Stimulated activated effector memory CD8-positive, alpha-beta T cell treated with anti-CD3 and anti-CD28 coated beads, Interleukin-12 subunit alpha, Interleukin-12 subunit beta, amount 100 ng/mL, for 72 hours (primary cell): ENCODE data around the gene JPH2.

Source experiments
- ATAC-seq: fragments of 150-1000 bp; cut with Tn5 transposase; 2 replicates; pipeline ENCODE4 v1.10.0; 2021
- DNase-seq, 2 donors: peaks; one replicate each; pipeline ENCODE4 v3.0.0; 2021 to 2022; ENCODE audit warnings: low spot score in 2 of 2
- H3K27ac Mint-ChIP-seq: one replicate; pipeline ENCODE4 v1.8.0; 2022; ENCODE audit warnings: mild to moderate bottlenecking, mixed read lengths
- H3K36me3 Mint-ChIP-seq: one replicate; pipeline ENCODE4 v1.8.0; 2022; ENCODE audit warnings: mild to moderate bottlenecking, mixed read lengths
- H3K4me1 Mint-ChIP-seq: one replicate; pipeline ENCODE4 v1.8.0; 2022; ENCODE audit warnings: mixed read lengths
- H3K4me3 Mint-ChIP-seq: one replicate; pipeline ENCODE4 v1.8.0; 2022; ENCODE audit warnings: mild to moderate bottlenecking, mixed read lengths
- H3K9me3 Mint-ChIP-seq: one replicate; pipeline ENCODE4 v1.8.0; 2022; ENCODE audit warnings: mixed read lengths

JPH2 gene

GRCh38 chr20:44183282-44183681, 3.7 kb downstream of the JPH2 start:
- ATAC-seq (no peak), DNase-seq (no peak)
- peaks cover 6% of the 10 kb centered on the region for H3K4me1 Mint-ChIP-seq
- H3K9me3 Mint-ChIP-seq: no peaks in the 10 kb centered on the region
- no peaks in the 10 kb centered on the region for H3K36me3 Mint-ChIP-seq
- no peak overlapping the region for H3K27ac Mint-ChIP-seq
- H3K4me3 Mint-ChIP-seq: no peak overlapping the region

GRCh38 chr20:44182863-44183262, 4.1 kb downstream of the JPH2 start:
- H3K4me3 Mint-ChIP-seq: no peak overlapping the region
- H3K27ac Mint-ChIP-seq: no peak overlapping the region
- DNase-seq (no peak), ATAC-seq (no peak)
- no peaks in the 10 kb centered on the region for H3K9me3 Mint-ChIP-seq
- H3K4me1 Mint-ChIP-seq: peaks cover 6% of the 10 kb centered on the region
- no peaks in the 10 kb centered on the region for H3K36me3 Mint-ChIP-seq

- ATAC-seq (no peak), DNase-seq (no peak)
- no peaks in the 10 kb centered on the region for H3K9me3 Mint-ChIP-seq
- no peak overlapping the region for H3K27ac Mint-ChIP-seq
- H3K4me1 Mint-ChIP-seq: peaks cover 1% of the 10 kb centered on the region
- H3K36me3 Mint-ChIP-seq: no peaks in the 10 kb centered on the region
- no peak overlapping the region for H3K4me3 Mint-ChIP-seq
Observed at GRCh38 chr20:44182135-44182765, 4.7 kb downstream of the JPH2 start.

GRCh38 chr20:44181611-44182010, 5.4 kb downstream of the JPH2 start:
- Mint-ChIP-seq H3K36me3 (no peaks in the 10 kb centered on the region), H3K9me3 (no peaks in the 10 kb centered on the region), H3K27ac (no peak overlapping the region), H3K4me1 (no peaks in the 10 kb centered on the region), H3K4me3 (no peak overlapping the region)
- ATAC-seq (no peak), DNase-seq (no peak)

GRCh38 chr20:44180814-44181213, 6.2 kb downstream of the JPH2 start:
- ATAC-seq (no peak), DNase-seq (no peak)
- Mint-ChIP-seq H3K4me3 (no peak overlapping the region), H3K36me3 (no peaks in the 10 kb centered on the region), H3K27ac (no peak overlapping the region), H3K9me3 (no peaks in the 10 kb centered on the region), H3K4me1 (no peaks in the 10 kb centered on the region)

GRCh38 chr20:44176833-44177534, 10.0 kb downstream of the JPH2 start:
- H3K4me1 Mint-ChIP-seq: no peaks in the 10 kb centered on the region
- H3K36me3 Mint-ChIP-seq: no peaks in the 10 kb centered on the region
- H3K9me3 Mint-ChIP-seq: no peaks in the 10 kb centered on the region
- no peak overlapping the region for H3K4me3 Mint-ChIP-seq
- DNase-seq (no peak), ATAC-seq (no peak)
- no peak overlapping the region for H3K27ac Mint-ChIP-seq

- no peaks in the 10 kb centered on the region for H3K4me1 Mint-ChIP-seq
Observed at GRCh38 chr20:44174996-44175765, 11.8 kb downstream of the JPH2 start.

GRCh38 chr20:44173846-44174245, 13.1 kb downstream of the JPH2 start:
- no peak for ATAC-seq
- Mint-ChIP-seq H3K36me3 (no peaks in the 10 kb centered on the region), H3K4me1 (no peaks in the 10 kb centered on the region), H3K27ac (no peak overlapping the region), H3K9me3 (no peaks in the 10 kb centered on the region), H3K4me3 (no peak overlapping the region)
- DNase-seq: no peak

More at GRCh38 chr20:44174996-44175765, 11.8 kb downstream of the JPH2 start:
- no peaks in the 10 kb centered on the region for H3K36me3 Mint-ChIP-seq
- H3K27ac Mint-ChIP-seq: no peak overlapping the region
- H3K9me3 Mint-ChIP-seq: no peaks in the 10 kb centered on the region
- no peak overlapping the region for H3K4me3 Mint-ChIP-seq
- no peak for DNase-seq
- no peak for ATAC-seq

- ATAC-seq (no peak), DNase-seq (no peak)
- H3K4me1 Mint-ChIP-seq: no peaks in the 10 kb centered on the region
- no peaks in the 10 kb centered on the region for H3K9me3 Mint-ChIP-seq
- H3K36me3 Mint-ChIP-seq: no peaks in the 10 kb centered on the region
- H3K4me3 Mint-ChIP-seq: no peak overlapping the region
- H3K27ac Mint-ChIP-seq: no peak overlapping the region
Observed at GRCh38 chr20:44173116-44173515, 13.9 kb downstream of the JPH2 start.

- H3K4me3 Mint-ChIP-seq: no peak overlapping the region
- H3K36me3 Mint-ChIP-seq: no peaks in the 10 kb centered on the region
- ATAC-seq: no peak
Observed at GRCh38 chr20:44172572-44172950, 14.4 kb downstream of the JPH2 start.

GRCh38 chr20:44171775-44172571, 15.0 kb downstream of the JPH2 start:
- no peak overlapping the region for H3K4me3 Mint-ChIP-seq
- H3K36me3 Mint-ChIP-seq: no peaks in the 10 kb centered on the region
- H3K27ac Mint-ChIP-seq: no peak overlapping the region
- H3K9me3 Mint-ChIP-seq: no peaks in the 10 kb centered on the region
- no peaks in the 10 kb centered on the region for H3K4me1 Mint-ChIP-seq
- DNase-seq: no peak
- ATAC-seq: no peak

More at GRCh38 chr20:44172572-44172950, 14.4 kb downstream of the JPH2 start:
- H3K27ac Mint-ChIP-seq: no peak overlapping the region
- H3K9me3 Mint-ChIP-seq: no peaks in the 10 kb centered on the region
- no peak for DNase-seq
- H3K4me1 Mint-ChIP-seq: no peaks in the 10 kb centered on the region

GRCh38 chr20:44170816-44171410, 16.1 kb downstream of the JPH2 start:
- Mint-ChIP-seq H3K9me3 (no peaks in the 10 kb centered on the region), H3K27ac (no peak overlapping the region), H3K4me1 (no peaks in the 10 kb centered on the region), H3K4me3 (no peak overlapping the region), H3K36me3 (no peaks in the 10 kb centered on the region)
- ATAC-seq (no peak), DNase-seq (no peak)

GRCh38 chr20:44167736-44168135, 19.3 kb downstream of the JPH2 start:
- DNase-seq (no peak), ATAC-seq (no peak)

GRCh38 chr20:44166477-44166876, 20.5 kb downstream of the JPH2 start:
- no peaks in the 10 kb centered on the region for H3K36me3 Mint-ChIP-seq

More at GRCh38 chr20:44167736-44168135, 19.3 kb downstream of the JPH2 start:
- Mint-ChIP-seq H3K4me3 (no peak overlapping the region), H3K9me3 (no peaks in the 10 kb centered on the region), H3K27ac (no peak overlapping the region), H3K36me3 (no peaks in the 10 kb centered on the region), H3K4me1 (no peaks in the 10 kb centered on the region)

GRCh38 chr20:44166008-44166407, 21.0 kb downstream of the JPH2 start:
- ATAC-seq (no peak), DNase-seq (no peak)
- Mint-ChIP-seq H3K4me1 (no peaks in the 10 kb centered on the region), H3K36me3 (no peaks in the 10 kb centered on the region), H3K27ac (no peak overlapping the region), H3K9me3 (no peaks in the 10 kb centered on the region), H3K4me3 (no peak overlapping the region)

More at GRCh38 chr20:44166477-44166876, 20.5 kb downstream of the JPH2 start:
- H3K4me1 Mint-ChIP-seq: no peaks in the 10 kb centered on the region
- no peak overlapping the region for H3K27ac Mint-ChIP-seq
- ATAC-seq (no peak), DNase-seq (no peak)
- no peak overlapping the region for H3K4me3 Mint-ChIP-seq
- H3K9me3 Mint-ChIP-seq: no peaks in the 10 kb centered on the region
